ENCODE results near the gene ETNPPL. TPM values are rescaled to one million over a fixed set of nuclear protein-coding genes. Genes with fewer than 3 reads are reported as not detected.
"Not testable (repeated sequence)": the region's sequence is repeated elsewhere in the genome, so short reads cannot be mapped to it uniquely, and the experiment has no call there.

Gene ETNPPL
- polyA plus RNA-seq, 3 donors: not detected

GRCh38 chr4:108714880-108715279 is 48.0 kb downstream of the ETNPPL start:
- Histone ChIP-seq H3K9ac (ENCODE audit: insufficient read depth, low read length, poor library complexity, severe bottlenecking) (no peak overlapping the region), H3K27ac (ENCODE audit: low read depth in 1 of 2, low read length in 2 of 2) (no peak overlapping the region), H2AFZ (ENCODE audit: insufficient read depth, low read depth, low read length, poor library complexity, severe bottlenecking) (no peak overlapping the region), H3K4me1 (ENCODE audit: control insufficient read depth in 1 of 2, insufficient read depth in 2 of 2, low read length in 2 of 2) (no peaks in the 10 kb centered on the region), H3K4me3 (replicated peaks in 1 of 3; ENCODE audit: low read depth in 2 of 3, low read length in 3 of 3) (no peak overlapping the region), H3K9me3 (replicated peaks in 1 of 2; ENCODE audit: control insufficient read depth in 1 of 2, insufficient read depth in 1 of 2, low read length in 2 of 2) (no peaks in the 10 kb centered on the region), H3K79me2 (ENCODE audit: insufficient read depth, low read length) (no peaks in the 10 kb centered on the region), H3K4me2 (replicated peaks; ENCODE audit: extremely low read depth, low read length, poor library complexity, severe bottlenecking) (no peak overlapping the region), H3K36me3 (replicated peaks in 1 of 2; ENCODE audit: control insufficient read depth in 1 of 2, insufficient read depth in 2 of 2, low read length in 2 of 2) (no peaks in the 10 kb centered on the region), H3K27me3 (ENCODE audit: control insufficient read depth in 2 of 2, insufficient read depth in 2 of 2, low read length in 2 of 2) (no peaks in the 10 kb centered on the region), H4K20me1 (ENCODE audit: insufficient read depth, low read length) (no peaks in the 10 kb centered on the region)
- Mint-ChIP-seq H3K9me3 (peaks cover 0 to 2% (median 0%) of the 10 kb centered on the region in 7 donors), H3K4me3 (no peak overlapping the region), H3K27me3 (ENCODE audit: low read depth in 3 of 3) (peaks cover 2 to 7% (median 2%) of the 10 kb centered on the region in 3 donors), H3K36me3 (no peaks in the 10 kb centered on the region), H3K4me1 (no peaks in the 10 kb centered on the region), H3K27ac (no peak overlapping the region)
- WGBS (ENCODE audit: insufficient coverage): no CpG with 5 or more reads among the region's 4 CpGs
- no peak for DNase-seq
- intact Hi-C loops (cut with micrococcal nuclease): no loop called here
- no peak for TF ChIP-seq CTCF (IDR thresholded peaks at IDR 0.05)

GRCh38 chr4:108710578-108710977 is 52.3 kb downstream of the ETNPPL start:
- intact Hi-C loops (cut with micrococcal nuclease); H3K4me1 ChIP-seq (ENCODE audit: control insufficient read depth in 1 of 2, insufficient read depth in 2 of 2, low read length in 2 of 2); H3K27ac ChIP-seq (ENCODE audit: low read depth in 1 of 2, low read length in 2 of 2); DNase-seq; H3K79me2 ChIP-seq (ENCODE audit: insufficient read depth, low read length); H3K4me3 Mint-ChIP-seq; H4K20me1 ChIP-seq (ENCODE audit: insufficient read depth, low read length); H3K36me3 Mint-ChIP-seq; H3K4me2 ChIP-seq (replicated peaks; ENCODE audit: extremely low read depth, low read length, poor library complexity, severe bottlenecking); H3K9me3 ChIP-seq (replicated peaks in 1 of 2; ENCODE audit: control insufficient read depth in 1 of 2, insufficient read depth in 1 of 2, low read length in 2 of 2); H3K36me3 ChIP-seq (replicated peaks in 1 of 2; ENCODE audit: control insufficient read depth in 1 of 2, insufficient read depth in 2 of 2, low read length in 2 of 2); H3K27me3 ChIP-seq (ENCODE audit: control insufficient read depth in 2 of 2, insufficient read depth in 2 of 2, low read length in 2 of 2); H3K9ac ChIP-seq (ENCODE audit: insufficient read depth, low read length, poor library complexity, severe bottlenecking); H3K27ac Mint-ChIP-seq; H3K4me1 Mint-ChIP-seq; H3K27me3 Mint-ChIP-seq (ENCODE audit: low read depth in 3 of 3); H3K9me3 Mint-ChIP-seq; H3K4me3 ChIP-seq (replicated peaks in 1 of 3; ENCODE audit: low read depth in 2 of 3, low read length in 3 of 3); H2AFZ ChIP-seq (ENCODE audit: insufficient read depth, low read depth, low read length, poor library complexity, severe bottlenecking): not testable (repeated sequence)
- 86% methylated on average over 6 of the region's 7 CpGs for WGBS (ENCODE audit: insufficient coverage)

Data from CD14-positive monocyte (primary cell).